Endometrium (tissue), 2 donors: Measurements from ENCODE around the gene MOK.

ENCODE experiments used
- FAIRE-seq: peaks from 2 replicates; lab custom pipeline; 2012; peaks lifted over from hg19 to GRCh38; lab: Jason Lieb, UNC
- donor health status: control.
- donor health status: control.

Gene MOK

GRCh38 chr14:102203382-102203781 is 101.6 kb downstream of the MOK start:
- no peak for FAIRE-seq

DNA sequence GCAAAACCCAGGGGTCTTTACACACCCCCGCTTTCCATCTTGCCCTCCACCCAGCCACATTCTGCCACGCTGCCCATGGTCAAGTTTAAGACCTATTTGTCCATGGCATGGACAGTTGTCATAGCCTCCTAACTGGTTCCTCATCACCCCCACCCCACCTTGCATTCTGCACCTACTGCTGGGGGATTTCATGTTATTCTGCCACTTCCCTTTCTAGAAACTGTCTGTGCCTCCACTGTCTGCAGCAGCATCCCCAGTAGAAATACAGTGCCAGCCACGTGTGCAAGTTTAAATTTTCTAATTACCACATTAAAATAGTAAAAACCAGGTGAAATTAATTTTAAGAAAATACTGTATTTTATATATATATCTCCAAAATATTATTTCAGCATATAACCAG is 102.0 kb downstream of the MOK start:
- no peak for FAIRE-seq

GRCh38 chr14:102201776-102202175 is 103.2 kb downstream of the MOK start:
- no peak for FAIRE-seq

GRCh38 chr14:102201353-102201738 is 103.6 kb downstream of the MOK start:
- FAIRE-seq, result no peak

DNA sequence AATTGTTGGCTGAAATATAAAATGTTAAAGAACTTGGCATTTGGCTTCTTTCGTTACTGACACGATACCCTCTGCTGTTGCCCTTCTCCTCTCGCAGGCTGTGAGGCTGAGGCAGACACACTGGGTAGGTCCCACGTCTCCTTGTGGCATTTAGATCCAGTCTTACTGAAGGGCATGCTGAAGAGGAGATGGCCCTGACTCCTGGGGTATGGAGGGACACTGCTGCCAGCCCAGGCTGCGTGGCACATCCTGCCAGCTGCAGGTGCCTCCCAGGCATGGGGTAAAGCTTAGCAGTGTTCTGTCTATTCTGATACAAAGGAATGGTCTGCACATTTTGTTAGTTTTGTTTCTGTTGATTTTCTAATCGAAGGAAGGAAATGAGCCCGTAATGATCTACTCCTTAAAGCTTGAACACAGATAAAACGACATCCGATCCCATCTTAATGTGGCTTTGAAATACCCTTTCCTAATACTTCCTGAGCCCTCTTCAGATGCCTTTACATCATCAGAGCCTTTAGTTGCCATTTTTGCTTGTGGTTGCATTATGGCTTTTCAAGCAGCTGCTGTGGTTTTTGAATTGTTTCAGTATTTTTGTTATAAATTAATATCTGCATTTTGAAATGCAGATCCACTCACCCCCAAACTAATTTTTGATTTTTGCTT is 104.1 kb downstream of the MOK start:
- FAIRE-seq, result no peak

GRCh38 chr14:102197317-102197853 is 107.6 kb downstream of the MOK start:
- FAIRE-seq, result no peak

DNA sequence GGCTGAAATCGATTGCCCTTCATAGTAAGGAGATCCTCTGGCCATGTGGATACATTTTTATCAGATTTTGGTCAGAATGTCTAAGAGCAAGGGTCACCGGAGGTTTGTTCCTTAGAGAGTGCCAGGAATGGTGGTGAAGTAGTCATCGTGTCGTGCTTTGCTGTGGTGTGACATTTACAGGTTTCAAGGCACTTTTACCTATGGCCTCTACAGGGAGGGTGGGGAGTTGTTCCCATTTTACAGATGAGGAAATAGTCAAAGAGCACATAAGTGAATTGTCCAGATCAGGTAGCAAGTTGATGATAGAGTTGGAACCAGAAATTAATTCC is 108.1 kb downstream of the MOK start:
- FAIRE-seq, result no peak

DNA sequence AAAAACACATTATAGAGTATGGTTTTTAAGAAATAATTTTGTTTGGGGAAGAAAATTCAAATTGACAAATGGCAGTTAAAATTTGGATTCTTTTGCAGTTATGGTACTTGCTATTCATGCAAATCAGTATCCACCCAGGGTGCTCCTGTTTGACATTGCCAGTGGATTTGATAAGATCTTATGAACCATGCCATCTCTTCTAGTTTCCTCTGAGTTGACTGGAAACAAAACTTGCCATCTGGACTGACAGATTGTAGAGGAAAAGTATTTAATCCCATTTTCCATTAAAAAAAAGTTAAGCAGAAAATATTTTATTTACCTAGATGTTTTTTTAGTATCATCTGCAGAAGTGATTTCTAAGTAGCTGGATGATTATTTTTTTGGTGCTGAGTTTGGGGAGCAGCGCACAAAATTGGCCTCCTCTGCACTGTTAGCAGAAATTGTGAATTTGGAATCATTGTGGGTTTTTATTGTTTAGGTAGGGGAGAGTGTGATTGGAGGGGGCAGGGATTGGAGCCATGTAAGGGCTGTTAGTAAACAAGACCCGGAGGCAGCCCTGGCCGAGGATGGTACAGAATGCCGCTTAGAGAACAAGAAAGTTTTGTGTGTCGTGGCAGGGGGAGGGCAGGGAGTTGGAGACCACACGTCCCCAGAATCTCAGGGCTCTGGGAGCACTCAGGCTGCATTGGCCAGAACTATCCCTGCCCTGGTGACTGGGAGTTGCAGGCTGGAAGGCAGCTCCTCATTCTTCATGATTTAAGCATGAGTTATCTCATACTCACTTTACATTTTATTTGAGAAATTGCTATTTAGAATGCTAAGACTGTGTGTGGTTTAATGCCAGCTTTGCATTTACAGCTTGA is 108.7 kb downstream of the MOK start:
- no peak for FAIRE-seq

DNA sequence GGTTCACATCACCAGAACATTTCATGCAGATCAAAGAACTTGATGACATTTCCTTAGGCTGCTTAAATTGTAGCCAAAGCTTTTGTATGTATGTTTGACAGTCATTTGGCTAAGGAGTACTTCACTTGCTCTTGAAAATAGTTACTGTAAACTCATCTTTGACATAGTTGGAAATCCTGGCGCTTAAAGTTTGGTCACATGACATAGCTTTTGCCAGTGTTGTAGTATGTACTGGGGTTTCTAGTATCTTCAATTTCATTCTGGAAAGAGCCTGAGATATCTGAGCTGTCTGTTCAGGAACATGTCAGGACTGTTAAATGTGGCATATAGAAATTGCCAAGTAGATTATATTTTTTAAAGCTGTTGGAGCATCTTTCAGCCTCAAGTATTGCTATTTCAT is 109.5 kb downstream of the MOK start:
- no peak for FAIRE-seq

- FAIRE-seq, result no peak
These were observed 110.1 kb downstream of the MOK start for GRCh38 chr14:102194856-102195255.

DNA sequence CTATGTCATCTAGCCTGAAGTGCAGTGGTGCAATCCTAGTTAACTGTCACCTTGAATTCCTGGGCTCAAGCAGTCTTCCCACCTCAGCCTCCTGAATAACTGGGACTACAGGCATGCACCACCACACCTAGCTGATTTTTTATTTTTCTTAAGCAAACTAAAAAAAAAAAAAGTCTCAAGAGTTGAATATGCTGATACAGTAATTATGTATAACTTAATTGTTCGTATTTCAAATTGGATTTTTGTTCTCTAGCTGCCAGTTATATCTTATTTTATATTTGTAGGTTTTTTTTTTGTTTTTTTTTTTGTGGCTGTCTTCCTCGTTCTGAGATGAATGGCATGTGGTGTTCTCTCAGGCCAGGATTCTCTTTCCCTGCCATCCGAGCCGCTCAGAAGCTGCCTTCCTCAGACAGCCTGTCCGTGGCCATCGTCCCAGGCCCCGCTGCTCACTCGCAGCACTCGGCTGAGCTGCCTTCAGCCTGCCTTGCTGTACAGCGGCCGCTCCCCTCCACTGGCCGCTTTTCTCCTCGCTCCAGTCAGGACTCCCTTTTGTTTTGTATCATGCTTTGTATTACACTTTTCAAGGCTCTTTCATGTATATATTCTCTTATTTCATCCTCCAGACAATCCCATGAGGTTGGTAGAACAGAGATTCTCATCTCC is 112.0 kb downstream of the MOK start:
- FAIRE-seq, result no peak

DNA sequence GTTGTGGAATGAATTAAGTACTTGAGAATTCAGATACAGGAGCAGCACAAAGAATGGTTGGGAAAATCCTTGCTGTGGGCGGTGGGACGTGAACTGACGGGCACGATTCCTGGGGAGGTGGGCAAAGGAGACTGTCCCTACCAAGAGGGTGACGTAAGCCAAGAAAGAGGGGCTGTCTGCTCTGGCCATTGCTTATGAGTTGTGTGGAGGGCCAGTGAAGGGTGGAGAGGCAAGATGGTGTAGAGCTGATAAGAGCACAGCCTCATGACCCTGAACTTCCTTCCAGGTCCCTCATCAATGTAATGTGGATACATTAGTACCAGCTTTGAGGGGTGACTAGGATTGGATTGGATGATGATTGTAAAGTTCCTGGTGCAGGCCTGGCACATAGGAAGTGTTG is 115.1 kb downstream of the MOK start:
- no peak for FAIRE-seq

GRCh38 chr14:102188187-102188586 is 116.8 kb downstream of the MOK start:
- no peak for FAIRE-seq

GRCh38 chr14:102187568-102188001 is 117.4 kb downstream of the MOK start:
- no peak for FAIRE-seq

DNA sequence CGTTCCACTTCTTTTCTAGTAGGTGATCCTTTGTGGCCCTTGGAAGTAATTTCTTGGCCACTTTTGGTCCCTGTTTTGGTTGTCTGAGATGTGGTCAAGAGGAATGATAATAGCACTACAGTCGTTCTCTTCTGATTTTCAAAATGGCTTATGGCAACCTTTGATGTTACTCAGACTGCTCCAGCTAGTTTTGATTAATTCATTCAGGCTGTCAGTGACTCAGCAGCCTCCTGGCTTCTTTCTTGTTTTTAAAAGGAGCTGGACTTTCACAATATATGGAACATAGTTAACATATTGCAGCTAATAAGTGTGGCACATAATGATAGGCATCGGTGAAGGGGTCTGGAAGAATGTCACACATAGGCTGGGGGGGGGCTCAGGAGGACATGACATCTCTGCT is 117.9 kb downstream of the MOK start:
- no peak for FAIRE-seq

GRCh38 chr14:102185360-102185759 is 119.6 kb downstream of the MOK start:
- no peak for FAIRE-seq

DNA sequence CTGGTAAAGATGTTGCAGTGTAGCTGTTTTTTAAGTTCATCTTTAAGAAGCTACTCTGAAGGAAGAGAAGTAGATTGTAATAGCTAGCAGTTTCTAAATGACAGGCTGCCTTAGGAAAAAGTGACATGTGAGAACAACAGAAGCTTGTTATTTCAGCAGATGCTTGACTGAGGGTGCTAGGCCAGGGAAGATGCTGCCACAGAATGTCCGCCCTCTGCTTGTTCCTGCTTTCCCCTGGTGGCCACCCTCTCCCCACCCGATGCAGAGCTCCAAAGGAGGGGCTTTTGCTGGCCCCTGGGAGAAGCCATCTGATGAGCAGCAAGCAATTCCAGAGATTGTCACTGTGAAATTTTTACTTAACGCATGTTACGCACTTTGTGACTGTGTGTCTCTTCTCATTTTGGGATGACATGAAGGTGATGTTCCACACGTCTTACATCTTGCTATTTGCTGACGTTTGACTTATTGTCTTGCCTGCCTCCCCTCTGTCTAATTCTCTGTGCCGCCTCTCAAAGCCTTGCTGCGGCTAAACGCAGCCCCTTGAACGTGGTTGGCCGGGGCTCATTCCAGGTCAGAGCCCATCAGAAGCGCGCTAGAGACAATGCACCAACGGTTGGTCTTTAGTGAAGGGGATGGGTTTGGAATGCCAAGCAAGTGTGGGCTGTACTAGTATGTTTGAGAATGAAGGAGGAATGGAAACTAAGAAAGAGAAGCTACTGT is 120.5 kb downstream of the MOK start:
- no peak for FAIRE-seq

DNA sequence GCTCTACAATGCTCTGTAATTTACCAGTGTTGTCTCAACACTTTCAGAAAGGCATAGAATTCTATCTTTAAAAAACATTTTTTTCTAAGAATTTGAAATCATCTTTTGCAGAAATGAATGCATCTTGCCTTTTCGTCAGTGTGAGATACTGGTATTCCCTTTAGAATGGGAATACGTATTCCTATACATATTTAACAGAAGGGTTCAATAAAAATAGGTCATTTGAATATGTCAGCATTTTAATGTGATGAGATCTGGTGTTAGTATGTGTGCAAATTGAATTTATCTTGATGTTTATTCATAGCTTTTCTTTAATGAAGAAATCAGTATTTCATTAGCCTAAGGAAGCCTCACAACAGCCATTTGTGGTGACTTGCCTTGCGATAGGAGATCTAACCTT is 121.1 kb downstream of the MOK start:
- no peak for FAIRE-seq

DNA sequence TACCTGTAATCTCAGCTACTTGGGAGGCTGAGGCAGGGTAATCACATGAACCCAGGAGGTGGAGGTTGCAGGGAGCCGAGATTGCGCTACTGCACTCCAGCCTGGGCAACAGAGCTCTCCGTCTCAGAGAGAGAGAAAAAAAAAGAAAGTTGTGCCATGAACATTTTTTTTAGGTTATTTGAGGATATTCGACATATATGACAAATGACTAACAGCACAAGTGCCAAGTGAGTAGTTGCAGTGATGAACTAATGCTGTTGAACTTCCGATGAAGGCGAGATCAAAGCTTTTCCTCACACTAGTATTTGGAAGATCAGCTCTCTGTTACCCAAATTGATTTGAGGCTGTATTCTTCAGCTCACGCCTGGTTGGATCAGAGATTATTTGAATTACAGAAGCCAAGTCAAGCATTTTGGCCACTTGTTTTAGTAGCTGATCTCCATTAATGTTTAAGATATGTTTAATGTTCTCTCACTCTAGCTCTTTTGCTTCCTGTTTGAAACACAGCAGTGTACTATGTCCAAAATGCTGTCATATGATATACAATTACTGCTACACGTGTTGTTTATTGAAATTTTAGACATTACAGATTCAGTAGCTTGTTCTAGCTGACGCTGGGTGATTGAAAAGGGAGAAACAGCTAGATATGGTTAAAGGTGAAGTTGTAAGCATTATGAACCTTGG is 121.9 kb downstream of the MOK start:
- no peak for FAIRE-seq

DNA sequence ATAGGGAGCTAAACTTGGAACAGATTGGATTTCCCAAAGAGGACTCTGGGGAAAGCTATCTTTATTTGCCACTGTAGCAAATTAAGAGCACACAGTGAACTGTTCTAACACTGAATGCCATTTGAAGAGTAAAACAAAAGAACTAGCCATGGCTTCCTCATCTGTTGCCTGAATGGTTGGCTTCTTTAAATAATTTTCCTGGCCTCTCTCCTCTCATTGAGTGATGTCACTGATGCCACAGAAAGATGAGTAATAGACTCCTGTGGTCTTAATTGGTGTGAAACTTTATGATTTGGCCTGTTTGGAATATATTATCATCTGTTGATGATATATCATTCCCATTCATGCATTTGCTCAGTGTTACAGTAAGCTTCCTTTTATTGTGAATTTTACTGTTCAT is 122.8 kb downstream of the MOK start:
- FAIRE-seq, result no peak

DNA sequence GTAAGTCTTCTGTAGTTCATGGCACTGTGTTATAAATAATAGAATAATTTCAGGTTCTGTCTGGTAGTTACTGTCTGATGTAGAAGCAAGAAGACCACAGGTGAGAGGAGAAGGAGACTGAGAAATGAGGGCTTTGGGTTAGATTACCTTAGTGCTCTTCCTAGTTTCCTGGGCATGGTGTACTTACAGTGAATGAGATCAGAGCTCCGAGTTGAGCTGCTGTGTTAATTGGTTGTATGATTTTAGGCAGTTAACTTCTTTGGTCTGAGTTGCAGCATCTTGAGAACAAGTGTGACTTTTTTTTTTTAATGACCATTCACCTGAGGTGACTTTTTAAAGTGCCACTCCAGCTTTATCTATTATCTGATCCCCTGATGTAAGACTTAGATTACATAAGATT is 123.8 kb downstream of the MOK start:
- no peak for FAIRE-seq
